H9 (cell line): ENCODE measurements around the gene PUM2. TPM values are rescaled to one million over a fixed set of nuclear protein-coding genes. Genes with fewer than 3 reads are reported as not detected.
"Not testable (repeated sequence)": the region's sequence is repeated elsewhere in the genome, so short reads cannot be mapped to it uniquely, and the experiment has no call there.

Experiments used
- DNase-seq: peaks from one replicate; pipeline ENCODE4 v3.0.0-alpha.2; 2017
- H2AFZ ChIP-seq: one replicate; pipeline ENCODE4 v1.6.1; 2013; ENCODE audit warnings: mild to moderate bottlenecking, low read length, control low read depth, moderate library complexity
- H2AK5ac ChIP-seq: 2 replicates; pipeline ENCODE4 v1.6.1; 2013; ENCODE audit warnings: low read length, control low read depth, mixed read lengths; ENCODE audit not compliant: insufficient read length
- H2BK120ac ChIP-seq: one replicate; pipeline ENCODE4 v1.6.1; 2013; ENCODE audit warnings: low read depth, mild to moderate bottlenecking, low read length, control low read depth, inconsistent platforms; ENCODE audit not compliant: poor library complexity, severe bottlenecking
- H2BK12ac ChIP-seq: 2 replicates; pipeline ENCODE4 v1.6.1; 2013; ENCODE audit warnings: low read length, control low read depth, mixed read lengths, low read depth; ENCODE audit not compliant: insufficient read length
- H2BK15ac ChIP-seq: 2 replicates; pipeline ENCODE4 v1.6.1; 2013; ENCODE audit warnings: low read depth, low read length, control low read depth
- H2BK20ac ChIP-seq: one replicate; pipeline ENCODE4 v1.6.1; 2013; ENCODE audit warnings: low read depth, mild to moderate bottlenecking, low read length, control low read depth, inconsistent platforms; ENCODE audit not compliant: poor library complexity, severe bottlenecking
- H2BK5ac ChIP-seq: 2 replicates; pipeline ENCODE4 v1.6.1; 2013; ENCODE audit warnings: low read length, control low read depth, mixed read lengths; ENCODE audit not compliant: insufficient read length
- H3K14ac ChIP-seq: 2 replicates; pipeline ENCODE4 v1.6.1; 2013; ENCODE audit warnings: low read length, control low read depth; ENCODE audit not compliant: insufficient read depth
- H3K18ac ChIP-seq: 2 replicates; pipeline ENCODE4 v1.6.1; 2013; ENCODE audit warnings: low read depth, mild to moderate bottlenecking, mixed read lengths, low read length, control low read depth; ENCODE audit not compliant: insufficient read length
- H3K23ac ChIP-seq: 2 replicates; pipeline ENCODE4 v1.6.1; 2013; ENCODE audit warnings: low read length, control low read depth, mixed read lengths, low read depth; ENCODE audit not compliant: insufficient read length
- H3K23me2 ChIP-seq: 2 replicates; pipeline ENCODE4 v1.6.1; 2013; ENCODE audit warnings: low read depth, mild to moderate bottlenecking, mixed read lengths, low read length, control low read depth; ENCODE audit not compliant: insufficient read length, poor library complexity, severe bottlenecking
- H3K27ac ChIP-seq: 2 replicates; pipeline ENCODE4 v1.5.1; 2013; ENCODE audit warnings: low read length, control low read depth, mixed read lengths, low read depth; ENCODE audit not compliant: insufficient read length
- H3K27me3 ChIP-seq: 2 replicates; pipeline ENCODE4 v1.6.1; 2013; ENCODE audit warnings: low read length, control low read depth, inconsistent platforms; ENCODE audit not compliant: insufficient read depth
- H3K4ac ChIP-seq: 2 replicates; pipeline ENCODE4 v1.6.1; 2013; ENCODE audit warnings: low read depth, mild to moderate bottlenecking, control low read depth, inconsistent platforms, low read length, moderate library complexity
- H3K4me1 ChIP-seq: 2 replicates; pipeline ENCODE4 v1.6.1; 2013; ENCODE audit warnings: low read length, control low read depth, inconsistent platforms; ENCODE audit not compliant: insufficient read depth
- H3K4me2 ChIP-seq: 2 replicates; pipeline ENCODE4 v1.6.1; 2013; ENCODE audit warnings: low read length, control low read depth, mixed read lengths; ENCODE audit not compliant: insufficient read length, insufficient read depth
- H3K56ac ChIP-seq: 2 replicates; pipeline ENCODE4 v1.6.1; 2013; ENCODE audit warnings: low read depth, mild to moderate bottlenecking, mixed read lengths, low read length, control low read depth; ENCODE audit not compliant: insufficient read length
- H3K79me1 ChIP-seq: 2 replicates; pipeline ENCODE4 v1.6.1; 2013; ENCODE audit warnings: low read depth, mild to moderate bottlenecking, moderate library complexity, low read length, control low read depth, inconsistent platforms; ENCODE audit not compliant: insufficient read depth, poor library complexity, severe bottlenecking
- H3K79me2 ChIP-seq: 2 replicates; pipeline ENCODE4 v1.6.1; 2013; ENCODE audit warnings: low read length, control low read depth, inconsistent platforms; ENCODE audit not compliant: insufficient read depth
- H3K9ac ChIP-seq: 2 replicates; pipeline ENCODE4 v1.6.1; 2013; ENCODE audit warnings: low read length, control low read depth, mixed read lengths; ENCODE audit not compliant: insufficient read length; ENCODE audit errors: extremely low read depth
- H3K9me3 ChIP-seq: one replicate; pipeline ENCODE4 v1.6.1; 2013; ENCODE audit warnings: low read depth, low read length, inconsistent platforms; ENCODE audit not compliant: control insufficient read depth
- H3T11ph ChIP-seq: one replicate; pipeline ENCODE4 v1.6.1; 2013; ENCODE audit warnings: mild to moderate bottlenecking, low read length, control low read depth, inconsistent platforms
- H4K20me1 ChIP-seq: one replicate; pipeline ENCODE4 v1.6.1; 2013; ENCODE audit not compliant: control insufficient read depth, insufficient read length, insufficient read depth
- H4K5ac ChIP-seq: 2 replicates; pipeline ENCODE4 v1.6.1; 2013; ENCODE audit warnings: low read depth, mild to moderate bottlenecking, mixed read lengths, low read length, control low read depth; ENCODE audit not compliant: insufficient read length
- H4K8ac ChIP-seq: replicated peaks from 2 replicates; pipeline ENCODE4 v1.6.1; 2013; ENCODE audit warnings: low read length, control low read depth, mixed read lengths, low read depth; ENCODE audit not compliant: insufficient read length
- H4K91ac ChIP-seq: 2 replicates; pipeline ENCODE4 v1.6.1; 2013; ENCODE audit warnings: low read depth, mild to moderate bottlenecking, moderate library complexity, mixed read lengths, low read length, control low read depth; ENCODE audit not compliant: insufficient read length
- H3K27ac Mint-ChIP-seq, 3 experiments: 2 replicates in 2 of 3; 3 replicates in 1 of 3; pipeline ENCODE4 v1.8.0; 2020 to 2021; ENCODE audit warnings: mixed read lengths in 3 of 3, mild to moderate bottlenecking in 1 of 3, moderate library complexity in 1 of 3
- H3K27me3 Mint-ChIP-seq: 2 replicates; pipeline ENCODE4 v1.8.0; 2021; ENCODE audit warnings: low read depth, mild to moderate bottlenecking, moderate library complexity, mixed read lengths
- H3K36me3 Mint-ChIP-seq, 3 experiments: 2 replicates in 2 of 3; 3 replicates in 1 of 3; pipeline ENCODE4 v1.8.0; 2020 to 2021; ENCODE audit warnings: low read depth in 3 of 3, mixed read lengths in 3 of 3; ENCODE audit not compliant: insufficient read depth in 1 of 3
- H3K4me1 Mint-ChIP-seq, 2 experiments: 2 replicates each; pipeline ENCODE4 v1.8.0; 2020; ENCODE audit warnings: mixed read lengths in 2 of 2
- H3K4me3 Mint-ChIP-seq, 2 experiments: 2 replicates in 1 of 2; 3 replicates in 1 of 2; pipeline ENCODE4 v1.8.0; 2020 to 2021; ENCODE audit warnings: mild to moderate bottlenecking in 2 of 2, mixed read lengths in 2 of 2, moderate library complexity in 1 of 2
- H3K9me3 Mint-ChIP-seq, 2 experiments: 2 replicates in 1 of 2; 3 replicates in 1 of 2; pipeline ENCODE4 v1.8.0; 2020; ENCODE audit warnings: mild to moderate bottlenecking in 2 of 2, mixed read lengths in 2 of 2, moderate library complexity in 1 of 2
- CTCF ChIP-seq: fragments of 200-600 bp; sonication (generic); conservative IDR thresholded peaks from 3 replicates; pipeline ENCODE4 v1.8.0; 2021; ENCODE audit warnings: antibody characterized with exemption, mild to moderate bottlenecking
- WGBS: extraction: QIAGEN DNeasy Blood & Tissue Kit; methylation state at CpG from one replicate; pipeline ENCODE4 v1.1.7; 2013; ENCODE audit warnings: missing lambda C conversion rate, low lambda C conversion rate, mixed read lengths; ENCODE audit not compliant: insufficient read length; ENCODE audit errors: extremely low coverage; 5-methylcytosine and 5-hydroxymethylcytosine counted together
- total RNA-seq: library from RNA; stranded (reverse); gene quantifications from 2 replicates; pipeline ENCODE4 v1.2.1, GENCODE V29; 2021

The PUM2 gene
- total RNA-seq, 1 experiment from 2014 or later = 96.6 TPM

- no peak overlapping the region for H4K91ac ChIP-seq
- H3K14ac ChIP-seq = no peak overlapping the region
- no peak overlapping the region for H2BK120ac ChIP-seq
- no peak overlapping the region for H2AK5ac ChIP-seq
- H3K4me1 ChIP-seq = no peaks in the 10 kb centered on the region
- no peaks in the 10 kb centered on the region for H3K27me3 ChIP-seq
- no peak for DNase-seq
- no peak overlapping the region for H2AFZ ChIP-seq
- H3K9me3 Mint-ChIP-seq = no peaks in the 10 kb centered on the region
- no peak overlapping the region for H3K4me3 Mint-ChIP-seq
- no peaks in the 10 kb centered on the region for H3K79me1 ChIP-seq
- H3K56ac ChIP-seq = no peak overlapping the region
- H3K27ac ChIP-seq = no peak overlapping the region
- H3K27ac Mint-ChIP-seq = no peak overlapping the region
- no peak overlapping the region for H4K8ac ChIP-seq
- H3K23ac ChIP-seq = no peak overlapping the region
- H2BK5ac ChIP-seq = no peak overlapping the region
- H2BK20ac ChIP-seq = no peak overlapping the region
- no peaks in the 10 kb centered on the region for H3K79me2 ChIP-seq
- H3K27me3 Mint-ChIP-seq = no peaks in the 10 kb centered on the region; the same call in 1 of the 2 replicates
- no peaks in the 10 kb centered on the region for H3K23me2 ChIP-seq
- H2BK12ac ChIP-seq = no peak overlapping the region
- no CpG with 5 or more reads among the region's 4 CpGs for whole genome bisulfite sequencing
- no peak overlapping the region for H3K4ac ChIP-seq
- H4K20me1 ChIP-seq = no peaks in the 10 kb centered on the region
- H2BK15ac ChIP-seq = no peak overlapping the region
- TF ChIP-seq CTCF = no peak
- H3K9me3 ChIP-seq = no peaks in the 10 kb centered on the region
- H3K4me2 ChIP-seq = no peak overlapping the region
- no peak overlapping the region for H3T11ph ChIP-seq
- no peaks in the 10 kb centered on the region for H3K36me3 Mint-ChIP-seq
- no peak overlapping the region for H3K18ac ChIP-seq
- no peak overlapping the region for H4K5ac ChIP-seq
- H3K9ac ChIP-seq = no peak overlapping the region
- peaks cover 23 to 26% of the 10 kb centered on the region in 2 experiments for H3K4me1 Mint-ChIP-seq
Measured at GRCh38 chr2:20377741-20378140, 27.1 kb upstream of the PUM2 start.

GRCh38 chr2:20374982-20375381 is 24.3 kb upstream of the PUM2 start:
- not testable (repeated sequence) for H3K56ac ChIP-seq, H3K79me2 ChIP-seq, H2BK5ac ChIP-seq, H3K4me2 ChIP-seq, H2BK20ac ChIP-seq, H3K9me3 ChIP-seq, H2AFZ ChIP-seq, H2BK120ac ChIP-seq, H3K27me3 ChIP-seq, H3K4ac ChIP-seq, H3K27ac ChIP-seq, H2BK12ac ChIP-seq, H3K36me3 Mint-ChIP-seq, H4K91ac ChIP-seq, H4K8ac ChIP-seq, H3K23ac ChIP-seq, H3K79me1 ChIP-seq, H3K4me1 ChIP-seq, H3K4me3 Mint-ChIP-seq, H3K23me2 ChIP-seq, DNase-seq, H3K9ac ChIP-seq, H4K5ac ChIP-seq, H3T11ph ChIP-seq, H2AK5ac ChIP-seq, H2BK15ac ChIP-seq, H4K20me1 ChIP-seq, H3K18ac ChIP-seq, H3K27ac Mint-ChIP-seq, H3K14ac ChIP-seq, H3K27me3 Mint-ChIP-seq, H3K9me3 Mint-ChIP-seq
- WGBS = no CpG with 5 or more reads among the region's 13 CpGs
- H3K4me1 Mint-ChIP-seq = peaks cover 19 to 20% of the 10 kb centered on the region in 2 experiments
